K562 (cell line): ENCODE data around the gene FMO2. TPM values are rescaled to one million over a fixed set of nuclear protein-coding genes. Genes with fewer than 3 reads are reported as not detected.

Experiments
- ATAC-seq: fragments of 200-7000 bp; cut with Tn5 transposase; 3 replicates; pipeline ENCODE4 v1.9.1; 2020; ENCODE audit warnings: moderate library complexity
- BruUV-seq: library from RNA; stranded (reverse); fragments of 400-500 nt; replicated peaks from 2 replicates; lab custom pipeline; 2021; lab: Mats Ljungman, UMichigan
- CTCF ChIA-PET: fragments of 300-600 bp; formaldehyde crosslinking; extraction: SDS; loops from one replicate; lab custom pipeline; 2021; ENCODE audit warnings: low intra/inter-chr PET ratio; lab: Yijun Ruan, JAX
- POLR2A ChIA-PET: fragments of 300-600, 350-650 bp; sonication (Branson Sonifier 250); formaldehyde crosslinking; extraction: SDS; loops from one replicate; lab custom pipeline; 2021; ENCODE audit warnings: antibody characterized with exemption, inconsistent platforms; lab: Yijun Ruan, JAX
- DNase-seq, 4 experiments: peaks; one replicate each; pipeline versions ENCODE4 v3.0.0 to v3.0.0-alpha.2; 2011 to 2018; ENCODE audit warnings: low spot score in 3 of 4, mixed read lengths in 3 of 4; ENCODE audit errors: extremely low read depth in 1 of 4
- FAIRE-seq: peaks from 2 replicates; lab custom pipeline; 2011; peaks lifted over from hg19 to GRCh38; lab: Jason Lieb, UNC
- H2AFZ ChIP-seq: 2 replicates; pipeline ENCODE4 v1.6.0; 2011; ENCODE audit warnings: low read depth, low read length, control low read depth, inconsistent platforms
- H3K27ac ChIP-seq: fragments of 200-600 bp; 3 replicates; pipeline ENCODE4 v1.8.0; 2011; ENCODE audit warnings: low read depth, mild to moderate bottlenecking, control low read depth, inconsistent platforms, low read length, moderate library complexity, mixed read lengths; ENCODE audit errors: extremely low read depth
- H3K27me3 ChIP-seq, 2 experiments: fragments of 300-600 bp in 1 of 2; 2 replicates in 1 of 2; 3 replicates in 1 of 2; pipeline versions ENCODE4 v1.6.0 to v1.8.0; 2011; ENCODE audit warnings: inconsistent platforms in 2 of 2, low read length in 2 of 2, mild to moderate bottlenecking in 1 of 2, mixed read lengths in 1 of 2, moderate library complexity in 1 of 2; ENCODE audit not compliant: control insufficient read depth in 2 of 2, insufficient read depth in 2 of 2
- H3K36me3 ChIP-seq: fragments of 300-600 bp; 3 replicates; pipeline ENCODE4 v1.8.0; 2011; ENCODE audit warnings: mild to moderate bottlenecking, low read length, inconsistent platforms; ENCODE audit not compliant: control insufficient read depth, insufficient read depth
- H3K4me1 ChIP-seq, 2 experiments: fragments of 200-600 bp in 1 of 2; replicated peaks in 1 of 2; 2 replicates in 1 of 2; 3 replicates in 1 of 2; pipeline versions ENCODE4 v1.5.1 to v1.8.0; 2011; ENCODE audit warnings: inconsistent platforms in 2 of 2, low read length in 2 of 2, mild to moderate bottlenecking in 1 of 2, mixed read lengths in 1 of 2, moderate library complexity in 1 of 2; ENCODE audit not compliant: control insufficient read depth in 2 of 2, insufficient read depth in 2 of 2
- H3K4me2 ChIP-seq: 2 replicates; pipeline ENCODE4 v1.6.1; 2011; ENCODE audit warnings: low read length, control low read depth, inconsistent platforms, mixed read lengths; ENCODE audit not compliant: insufficient read depth
- H3K4me3 ChIP-seq: fragments of 200-600 bp; sonication (generic), shearing (Covaris generic); 2 replicates; pipeline ENCODE4 v1.5.1; 2016; ENCODE audit warnings: control low read depth, inconsistent platforms
- H3K79me2 ChIP-seq: fragments of 200-600 bp; 3 replicates; pipeline ENCODE4 v1.8.0; 2011; ENCODE audit warnings: low read length, inconsistent platforms; ENCODE audit not compliant: control insufficient read depth, insufficient read depth
- H3K9ac ChIP-seq, 2 experiments: 2 replicates each; pipeline versions ENCODE4 v1.6.0 to v1.6.1; 2011; ENCODE audit warnings: low read depth in 2 of 2, low read length in 2 of 2, control low read depth in 1 of 2, inconsistent platforms in 1 of 2, mild to moderate bottlenecking in 1 of 2, mixed read lengths in 1 of 2; ENCODE audit not compliant: insufficient read depth in 1 of 2
- H3K9me1 ChIP-seq: one replicate; pipeline ENCODE4 v1.6.0; 2011; ENCODE audit warnings: inconsistent platforms, mild to moderate bottlenecking, low read length, moderate library complexity; ENCODE audit not compliant: control insufficient read depth, insufficient read depth
- H3K9me3 ChIP-seq: replicated peaks from 2 replicates; pipeline ENCODE4 v1.5.1; 2011; ENCODE audit warnings: low read depth, low read length, inconsistent platforms; ENCODE audit not compliant: control insufficient read depth, insufficient read depth
- H4K20me1 ChIP-seq: replicated peaks from 2 replicates; pipeline ENCODE4 v1.6.1; 2011; ENCODE audit warnings: low read length, inconsistent platforms, mixed read lengths; ENCODE audit not compliant: control insufficient read depth, insufficient read depth
- KHSRP ChIP-seq: fragments of 450-650 bp; IDR thresholded peaks from 2 replicates; pipeline ENCODE4 v1.6.1; 2017
- MTA3 ChIP-seq: fragments of 450-650 bp; formaldehyde crosslinking; IDR thresholded peaks from 2 replicates; pipeline ENCODE4 v1.6.1; 2017; ENCODE audit warnings: mild to moderate bottlenecking, borderline replicate concordance
- SRSF3 ChIP-seq: fragments of 200-400 bp; formaldehyde crosslinking; IDR thresholded peaks from 2 replicates; pipeline ENCODE4 v1.6.1; 2016; ENCODE audit warnings: mild to moderate bottlenecking, low read length, moderate library complexity; ENCODE audit not compliant: insufficient read depth
- SUPT5H ChIP-seq: fragments of 450-650 bp; IDR thresholded peaks from 2 replicates; pipeline ENCODE4 v1.6.1; 2016
- TSC22D4 ChIP-seq: fragments of 450-650 bp; IDR thresholded peaks from 2 replicates; pipeline ENCODE4 v1.6.1; 2016; ENCODE audit warnings: missing genetic modification characterization, missing biosample characterization, control low read depth
- ZNF184 ChIP-seq: sonication (generic); formaldehyde crosslinking; IDR thresholded peaks from 2 replicates; pipeline ENCODE4 v1.5.0; 2020; ENCODE audit warnings: missing genetic modification reagents
- WGBS: fragments of 100-300 bp; shearing (Covaris generic); methylation state at CpG from one replicate; pipeline ENCODE4 v1.1.6; 2016; ENCODE audit warnings: low coverage, mixed read lengths; ENCODE audit not compliant: insufficient coverage; ENCODE audit errors: missing lambda C conversion rate; 5-methylcytosine and 5-hydroxymethylcytosine counted together
- in situ Hi-C: fragments of 300-500 bp; cut with MboI; formaldehyde crosslinking; loops from 4 replicates; pipeline ENCODE4 v1.15.0; 2018; ENCODE audit warnings: inconsistent platforms, mixed read lengths
- intact Hi-C: fragments of 100-400 bp; cut with micrococcal nuclease; formaldehyde crosslinking; loops from 2 replicates; pipeline ENCODE4 v1.14.2; 2022
- polyA plus RNA-seq, 8 experiments: library from polyadenylated mRNA; depleted of rRNA in 4 of 8; stranded (reverse) in 5 of 8; unstranded in 3 of 8; fragments of >200 nt; fragmentation: Nextera tagmentation in 2 of 8; fragmentation: Illumina TruSeq in 1 of 8; extraction: Ambion mirVana in 2 of 8; extraction: Trizol in 1 of 8; gene quantifications; 2 replicates each; pipeline versions ENCODE4 v1.2.1 to v1.2.3, GENCODE V29; 2011 to 2014; ENCODE audit warnings: inconsistent platforms in 1 of 8, missing spikeins in 1 of 8
- total RNA-seq, 7 experiments: library from RNA; depleted of rRNA in 6 of 7; stranded (reverse); fragments of >200 nt in 6 of 7; fragmentation: Illumina TruSeq in 2 of 7; extraction: Trizol in 2 of 7; gene quantifications; 2 replicates each; pipeline versions ENCODE4 v1.2.1 to v1.2.3, GENCODE V29; 2011 to 2021; ENCODE audit warnings: low replicate concordance in 1 of 7
- TF ChIP-seq, protein P1 (sequence below): fragments of 250-450 bp; sonication (Bioruptor Pico); IDR thresholded peaks from 2 replicates; pipeline ENCODE4 v1.8.0; 2022; ENCODE audit warnings: inconsistent platforms, mild to moderate bottlenecking, moderate library complexity, borderline replicate concordance

FMO2 gene
- total and polyA plus RNA-seq, 9 of the 15 experiments (the other 6 are each of a cell fraction or from before 2014, with no cell fraction given): not detected

DNA sequence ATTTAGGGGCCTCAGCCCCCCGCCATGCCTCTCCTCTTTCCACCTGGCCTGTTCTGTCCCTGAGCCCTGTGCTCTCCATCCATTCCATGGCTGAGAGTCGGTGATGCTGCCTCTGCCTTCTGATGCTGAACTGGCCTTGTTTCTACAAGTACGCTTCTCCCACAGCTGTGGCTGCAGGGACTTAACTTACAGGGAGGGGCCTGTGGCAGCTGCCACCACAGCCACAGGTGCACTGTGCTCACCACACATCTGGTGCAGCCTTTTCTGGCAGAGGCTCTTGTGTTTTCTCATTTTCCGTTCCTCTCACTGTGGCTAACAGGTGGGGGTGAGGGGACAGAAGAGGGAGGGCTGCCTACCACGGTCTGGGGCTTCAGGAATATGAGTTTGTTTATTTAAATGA is 67.4 kb downstream of the FMO2 start:
- WGBS: 0% methylated on average over 5 of the region's 5 CpGs
- ChIA-PET CTCF (interaction anchor here (0.6 kb wide), 1 partner anchor 61 kb away, joined by 3 read pairs; no protein-coding TSS in a partner anchor), POLR2A (interaction anchor here (0.7 kb wide), 1 partner anchor 492 kb away, joined by 4 read pairs; no protein-coding TSS in a partner anchor)
- Histone ChIP-seq H3K27ac (no peak overlapping the region), H4K20me1 (no peaks in the 10 kb centered on the region), H3K4me1 (peaks cover 0 to 3% of the 10 kb centered on the region in 2 experiments; a peak in 2 of 5 replicates), H3K4me2 (no peak overlapping the region), H3K9ac (no peak overlapping the region), H2AFZ (no peak overlapping the region), H3K9me3 (no peaks in the 10 kb centered on the region), H3K79me2 (no peaks in the 10 kb centered on the region), H3K9me1 (no peaks in the 10 kb centered on the region), H3K27me3 (peaks cover 4 to 10% of the 10 kb centered on the region in 2 experiments; a peak in 2 of 5 replicates), H3K36me3 (no peaks in the 10 kb centered on the region), H3K4me3 (no peak overlapping the region)
- intact Hi-C loops (no loop called here), in situ Hi-C loops (no loop called here)
- no peak for ATAC-seq
- no TSS peak for BruUV-seq
- no peak for FAIRE-seq
- no peak for TF ChIP-seq MTA3
- no peak for TF ChIP-seq TSC22D4 (tag)
- TF ChIP-seq, protein P1, sequence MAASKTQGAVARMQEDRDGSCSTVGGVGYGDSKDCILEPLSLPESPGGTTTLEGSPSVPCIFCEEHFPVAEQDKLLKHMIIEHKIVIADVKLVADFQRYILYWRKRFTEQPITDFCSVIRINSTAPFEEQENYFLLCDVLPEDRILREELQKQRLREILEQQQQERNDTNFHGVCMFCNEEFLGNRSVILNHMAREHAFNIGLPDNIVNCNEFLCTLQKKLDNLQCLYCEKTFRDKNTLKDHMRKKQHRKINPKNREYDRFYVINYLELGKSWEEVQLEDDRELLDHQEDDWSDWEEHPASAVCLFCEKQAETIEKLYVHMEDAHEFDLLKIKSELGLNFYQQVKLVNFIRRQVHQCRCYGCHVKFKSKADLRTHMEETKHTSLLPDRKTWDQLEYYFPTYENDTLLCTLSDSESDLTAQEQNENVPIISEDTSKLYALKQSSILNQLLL (CRISPR knock-in tag): no peak
- TF ChIP-seq SUPT5H: no peak
- no peak for TF ChIP-seq ZNF184 (CRISPR knock-in tag)
- TF ChIP-seq KHSRP: no peak
- TF ChIP-seq SRSF3: no peak
- DNase-seq: no peak
